GM19324 (cell line): Measurements from ENCODE around the gene LYZL4.

Experiments
- ATAC-seq: cut with Tn5 transposase; IDR thresholded peaks from one replicate; pipeline ENCODE4 v1.9.1; 2021; ENCODE audit warnings: mild to moderate bottlenecking, moderate library complexity; ENCODE audit not compliant: unreplicated experiment, low FRiP score

Gene LYZL4

GRCh38 chr3:42430781-42431532 lies 20.5 kb upstream of the LYZL4 start:
- no peak for ATAC-seq

GRCh38 chr3:42428830-42429229 lies 18.4 kb upstream of the LYZL4 start:
- ATAC-seq = no peak

- ATAC-seq = no peak
These were observed 15.5 kb upstream of the LYZL4 start for GRCh38 chr3:42425736-42426407.

- ATAC-seq = no peak
These were observed 14.5 kb upstream of the LYZL4 start for GRCh38 chr3:42424911-42425310.

GRCh38 chr3:42421818-42422796 lies 11.7 kb upstream of the LYZL4 start:
- no peak for ATAC-seq

- no peak for ATAC-seq
These were observed 9.2 kb upstream of the LYZL4 start for GRCh38 chr3:42419563-42419962.

GRCh38 chr3:42412526-42413155 lies 2.2 kb upstream of the LYZL4 start:
- no peak for ATAC-seq

- ATAC-seq = no peak
These were observed 1.0 kb upstream of the LYZL4 start for GRCh38 chr3:42411429-42411828.

GRCh38 chr3:42408156-42408555 lies 2.3 kb downstream of the LYZL4 start:
- ATAC-seq = no peak

GRCh38 chr3:42406727-42407450 lies 3.5 kb downstream of the LYZL4 start:
- ATAC-seq = no peak

- ATAC-seq = no peak
These were observed 4.6 kb downstream of the LYZL4 start for GRCh38 chr3:42405857-42406256.

GRCh38 chr3:42403737-42404136 lies 6.7 kb downstream of the LYZL4 start:
- no peak for ATAC-seq

- ATAC-seq = no peak
These were observed 7.9 kb downstream of the LYZL4 start for GRCh38 chr3:42402394-42403096.

- no peak for ATAC-seq
These were observed 12.3 kb downstream of the LYZL4 start for GRCh38 chr3:42398080-42398479.

- ATAC-seq = no peak
These were observed 12.8 kb downstream of the LYZL4 start for GRCh38 chr3:42397644-42398043.

GRCh38 chr3:42394579-42395288 lies 15.7 kb downstream of the LYZL4 start:
- ATAC-seq = no peak

GRCh38 chr3:42387802-42388651 lies 22.4 kb downstream of the LYZL4 start:
- no peak for ATAC-seq
